Gastrocnemius medialis (tissue), 4 donors: ENCODE data around the gene ARHGAP10.

ENCODE experiments used
- POLR2A ChIP-seq, 2 donors: fragments of 450-650 bp; IDR thresholded peaks; one replicate each; pipeline ENCODE4 v1.6.1; 2017; ENCODE audit warnings: antibody characterized with exemption in 2 of 2, mild to moderate bottlenecking in 2 of 2, moderate library complexity in 2 of 2
- TF ChIP-seq, protein P1 (sequence below), 5 experiments: fragments of 450-650 bp in 3 of 5; fragments of 200-600 bp in 2 of 5; sonication (generic) in 2 of 5; IDR thresholded peaks in 4 of 5; conservative IDR thresholded peaks in 1 of 5; 1 replicate in 4 of 5; 2 replicates in 1 of 5; pipeline ENCODE4 v1.5.1; 2016 to 2019; ENCODE audit warnings: antibody characterized with exemption in 5 of 5, mild to moderate bottlenecking in 3 of 5, moderate library complexity in 3 of 5

DNA sequence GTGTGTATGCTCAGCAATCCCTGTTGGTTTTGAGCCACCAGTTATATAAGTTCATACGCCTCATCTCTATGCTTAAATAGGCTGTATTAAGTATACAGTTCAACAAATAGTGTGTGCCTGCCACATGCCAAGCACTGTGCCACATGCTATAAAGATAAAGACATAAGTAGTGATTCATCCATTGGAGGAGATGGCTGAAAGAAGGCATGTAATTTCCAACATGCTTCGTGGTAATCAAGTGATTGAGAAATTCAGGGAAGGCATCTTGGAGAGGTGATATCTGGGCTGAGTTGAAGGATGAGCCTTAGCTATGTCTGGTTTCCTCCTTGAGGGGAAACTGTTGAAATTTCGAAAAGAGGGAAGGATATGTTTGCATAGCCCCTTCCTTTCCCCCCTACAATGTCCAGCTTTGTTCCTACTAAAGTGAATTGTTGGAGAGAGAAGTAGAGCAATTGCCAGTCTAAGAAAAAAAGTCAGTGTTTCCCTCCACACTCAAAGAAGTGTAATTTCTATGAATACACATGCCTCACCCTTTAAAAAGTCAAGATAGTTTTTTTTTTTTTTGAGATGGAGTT lies 96.5 kb downstream of the ARHGAP10 start:
- TF ChIP-seq POLR2A (IDR thresholded peaks at IDR 0.05): no peak
- TF ChIP-seq, protein P1, sequence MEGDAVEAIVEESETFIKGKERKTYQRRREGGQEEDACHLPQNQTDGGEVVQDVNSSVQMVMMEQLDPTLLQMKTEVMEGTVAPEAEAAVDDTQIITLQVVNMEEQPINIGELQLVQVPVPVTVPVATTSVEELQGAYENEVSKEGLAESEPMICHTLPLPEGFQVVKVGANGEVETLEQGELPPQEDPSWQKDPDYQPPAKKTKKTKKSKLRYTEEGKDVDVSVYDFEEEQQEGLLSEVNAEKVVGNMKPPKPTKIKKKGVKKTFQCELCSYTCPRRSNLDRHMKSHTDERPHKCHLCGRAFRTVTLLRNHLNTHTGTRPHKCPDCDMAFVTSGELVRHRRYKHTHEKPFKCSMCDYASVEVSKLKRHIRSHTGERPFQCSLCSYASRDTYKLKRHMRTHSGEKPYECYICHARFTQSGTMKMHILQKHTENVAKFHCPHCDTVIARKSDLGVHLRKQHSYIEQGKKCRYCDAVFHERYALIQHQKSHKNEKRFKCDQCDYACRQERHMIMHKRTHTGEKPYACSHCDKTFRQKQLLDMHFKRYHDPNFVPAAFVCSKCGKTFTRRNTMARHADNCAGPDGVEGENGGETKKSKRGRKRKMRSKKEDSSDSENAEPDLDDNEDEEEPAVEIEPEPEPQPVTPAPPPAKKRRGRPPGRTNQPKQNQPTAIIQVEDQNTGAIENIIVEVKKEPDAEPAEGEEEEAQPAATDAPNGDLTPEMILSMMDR (IDR thresholded peaks at IDR 0.05 in 4 of 5, conservative IDR thresholded peaks at IDR 0.05 in 1 of 5): no peak
